Mucosa of descending colon (tissue), 3 donors: ENCODE results near the gene SUOX. TPM values are rescaled to one million over a fixed set of nuclear protein-coding genes. Genes with fewer than 3 reads are reported as not detected.
"Not testable (repeated sequence)": the region's sequence is repeated elsewhere in the genome, so short reads cannot be mapped to it uniquely, and the experiment has no call there.

Experiments used
- ATAC-seq: fragments of 200-7000 bp; cut with Tn5 transposase; one replicate; pipeline ENCODE4 v1.9.1; 2020; ENCODE audit warnings: mild to moderate bottlenecking, moderate library complexity
- DNase-seq, 3 donors: peaks; one replicate each; pipeline ENCODE4 v3.0.0-alpha.2; 2020
- H3K36me3 ChIP-seq: fragments of 200-600 bp; one replicate; pipeline ENCODE4 v1.8.0; 2021; ENCODE audit warnings: low read depth, mild to moderate bottlenecking
- H3K4me1 ChIP-seq: fragments of 200-600 bp; one replicate; pipeline ENCODE4 v1.8.0; 2021; ENCODE audit warnings: low read depth, mild to moderate bottlenecking
- H3K4me3 ChIP-seq: fragments of 200-600 bp; one replicate; pipeline ENCODE4 v1.8.0; 2021; ENCODE audit warnings: mild to moderate bottlenecking
- H3K9me3 ChIP-seq: fragments of 200-600 bp; one replicate; pipeline ENCODE4 v1.8.0; 2021; ENCODE audit warnings: mild to moderate bottlenecking
- intact Hi-C, 2 donors: fragments of 100-400 bp; cut with DNase I in 1 of 2; cut with micrococcal nuclease in 1 of 2; formaldehyde crosslinking; loops; one replicate each; pipeline versions ENCODE4 v1.11.0 to v1.11.1; 2022; cut with DNase I, micrococcal nuclease
- total RNA-seq, 3 donors: library from RNA; stranded (reverse); fragmentation: NEBNext Ultra II Directional in 2 of 3; extraction: Animal tissue kit (Norgen Biotek cat#: 25700) in 2 of 3; gene quantifications; one replicate each; pipeline versions ENCODE4 v1.2.1 to v1.2.4, GENCODE V29; 2021 to 2023
- TF ChIP-seq, protein P1 (sequence below): fragments of 200-600 bp; IDR thresholded peaks from one replicate; pipeline ENCODE4 v1.8.0; 2022; ENCODE audit warnings: antibody characterized with exemption, mild to moderate bottlenecking
- donor health status: DM: no; HTN: no; CAD: no; lungs with moderate emphysema.
- donor health status: DM: no; HTN: no; CAD: no.
- donor health status: DM: no; HTN: yes; CAD: no.

Gene SUOX
- total RNA-seq, 3 donors from 2014 or later, result 29.2 to 32.0 (median 30.4) TPM

GRCh38 chr12:56038022-56038655 lies 41.1 kb downstream of the SUOX start:
- ATAC-seq (no peak), DNase-seq (no peak)
- H3K4me1 ChIP-seq, result peaks cover 9% of the 10 kb centered on the region
- H3K36me3 ChIP-seq, result no peaks in the 10 kb centered on the region
- no peak overlapping the region for H3K4me3 ChIP-seq
- H3K9me3 ChIP-seq, result no peaks in the 10 kb centered on the region
- intact Hi-C loops, result no loop called here
- TF ChIP-seq, protein P1, sequence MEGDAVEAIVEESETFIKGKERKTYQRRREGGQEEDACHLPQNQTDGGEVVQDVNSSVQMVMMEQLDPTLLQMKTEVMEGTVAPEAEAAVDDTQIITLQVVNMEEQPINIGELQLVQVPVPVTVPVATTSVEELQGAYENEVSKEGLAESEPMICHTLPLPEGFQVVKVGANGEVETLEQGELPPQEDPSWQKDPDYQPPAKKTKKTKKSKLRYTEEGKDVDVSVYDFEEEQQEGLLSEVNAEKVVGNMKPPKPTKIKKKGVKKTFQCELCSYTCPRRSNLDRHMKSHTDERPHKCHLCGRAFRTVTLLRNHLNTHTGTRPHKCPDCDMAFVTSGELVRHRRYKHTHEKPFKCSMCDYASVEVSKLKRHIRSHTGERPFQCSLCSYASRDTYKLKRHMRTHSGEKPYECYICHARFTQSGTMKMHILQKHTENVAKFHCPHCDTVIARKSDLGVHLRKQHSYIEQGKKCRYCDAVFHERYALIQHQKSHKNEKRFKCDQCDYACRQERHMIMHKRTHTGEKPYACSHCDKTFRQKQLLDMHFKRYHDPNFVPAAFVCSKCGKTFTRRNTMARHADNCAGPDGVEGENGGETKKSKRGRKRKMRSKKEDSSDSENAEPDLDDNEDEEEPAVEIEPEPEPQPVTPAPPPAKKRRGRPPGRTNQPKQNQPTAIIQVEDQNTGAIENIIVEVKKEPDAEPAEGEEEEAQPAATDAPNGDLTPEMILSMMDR, result no peak

- H3K36me3 ChIP-seq, result no peaks in the 10 kb centered on the region
- ATAC-seq (no peak), DNase-seq (no peak)
- H3K4me1 ChIP-seq, result peaks cover 20% of the 10 kb centered on the region
- H3K4me3 ChIP-seq, result no peak overlapping the region
- no peaks in the 10 kb centered on the region for H3K9me3 ChIP-seq
- TF ChIP-seq, protein P1, result no peak
- intact Hi-C loops, result no loop called here
Measured at GRCh38 chr12:56040151-56040550, 43.1 kb downstream of the SUOX start.

- intact Hi-C loops, result no loop called here
- no peak overlapping the region for H3K4me3 ChIP-seq
- DNase-seq (peak in 1 of 3 donors; percentile 38), ATAC-seq (no peak)
- TF ChIP-seq, protein P1, result no peak
- peaks cover 20% of the 10 kb centered on the region for H3K4me1 ChIP-seq
- no peaks in the 10 kb centered on the region for H3K36me3 ChIP-seq
- no peaks in the 10 kb centered on the region for H3K9me3 ChIP-seq
Measured at GRCh38 chr12:56040963-56041551, 44.0 kb downstream of the SUOX start.

- DNase-seq (peak; percentile 94 to 97 (median 95)), ATAC-seq (peak; percentile 94)
- no peaks in the 10 kb centered on the region for H3K36me3 ChIP-seq
- H3K4me1 ChIP-seq, result peaks cover 20% of the 10 kb centered on the region
- peak within 1 kb of the TSS; percentile 70 for H3K4me3 ChIP-seq
- intact Hi-C loops, result no loop called here
- TF ChIP-seq, protein P1, result peak; percentile 17
- no peaks in the 10 kb centered on the region for H3K9me3 ChIP-seq
Measured at GRCh38 chr12:56041552-56042429, 44.7 kb downstream of the SUOX start, which contains the start of gene RPS26. Gene RPS26, plus strand, starts transcription at chr12:56041918. Its CDS starts 249 bp downstream, at chr12:56042167.

GRCh38 chr12:56042430-56042813 lies 45.3 kb downstream of the SUOX start:
- intact Hi-C loops, result not testable (repeated sequence)

More at GRCh38 chr12:56042430-56042813, 45.3 kb downstream of the SUOX start:
- H3K9me3 ChIP-seq, H3K36me3 ChIP-seq, ATAC-seq: not testable (repeated sequence)
- peak in 1 of 3 donors; percentile 23 for DNase-seq
- H3K4me3 ChIP-seq, result peak overlapping the region; percentile 70
- H3K4me1 ChIP-seq, result peaks cover 20% of the 10 kb centered on the region
